K562 (cell line): ENCODE measurements around the gene SLC26A11. TPM values are rescaled to one million over a fixed set of nuclear protein-coding genes. Genes with fewer than 3 reads are reported as not detected.

Experiments used
- CHD2 ChIP-seq: IDR thresholded peaks from 2 replicates; pipeline ENCODE4 v1.6.1; 2011; ENCODE audit warnings: low read depth, low read length
- DPF2 ChIP-seq: fragments of 450-650 bp; IDR thresholded peaks from 2 replicates; pipeline ENCODE4 v1.6.1; 2016
- E2F6 ChIP-seq, 2 experiments: IDR thresholded peaks; 2 replicates each; pipeline ENCODE4 v1.6.1; 2011; ENCODE audit warnings: borderline replicate concordance in 1 of 2, control low read depth in 1 of 2, low read depth in 1 of 2, low read length in 1 of 2, mild to moderate bottlenecking in 1 of 2, mixed read lengths in 1 of 2, moderate library complexity in 1 of 2; ENCODE audit not compliant: insufficient read depth in 1 of 2, insufficient read length in 1 of 2, poor library complexity in 1 of 2, severe bottlenecking in 1 of 2; ENCODE audit errors: extremely low read depth in 1 of 2
- EP300 ChIP-seq: IDR thresholded peaks from 2 replicates; pipeline ENCODE4 v1.6.1; 2012; ENCODE audit warnings: low read length, improper control_type of control experiment
- ETS2 ChIP-seq: IDR thresholded peaks from 2 replicates; pipeline ENCODE4 v1.6.1; 2016; ENCODE audit warnings: borderline replicate concordance, missing genetic modification characterization, mild to moderate bottlenecking, moderate library complexity, missing compliant biosample characterization; ENCODE audit not compliant: poor library complexity, severe bottlenecking
- ETV5 ChIP-seq: sonication (generic); formaldehyde crosslinking; IDR thresholded peaks from 2 replicates; pipeline ENCODE4 v1.4.0; 2020; ENCODE audit warnings: low read depth, mild to moderate bottlenecking, missing genetic modification reagents
- FOSL1 ChIP-seq: fragments of 200-800 bp; sonication (Bioruptor generic); conservative IDR thresholded peaks from 2 replicates; pipeline ENCODE4 v1.6.1; 2016; ENCODE audit warnings: missing genetic modification characterization, missing compliant biosample characterization
- GATAD2B ChIP-seq: fragments of 450-650 bp; IDR thresholded peaks from 2 replicates; pipeline ENCODE4 v1.6.1; 2017; ENCODE audit warnings: mild to moderate bottlenecking, borderline replicate concordance
- HEY1 ChIP-seq: fragments of 250-450 bp; sonication (Bioruptor Pico); IDR thresholded peaks from 2 replicates; pipeline ENCODE4 v1.5.0; 2020; ENCODE audit warnings: mild to moderate bottlenecking, moderate library complexity, borderline replicate concordance
- KDM4B ChIP-seq, 2 experiments: fragments of 450-650 bp in 1 of 2; sonication (generic) in 1 of 2; IDR thresholded peaks; 2 replicates each; pipeline ENCODE4 v1.6.1; 2016 to 2017; ENCODE audit warnings: borderline replicate concordance in 2 of 2, antibody characterized with exemption in 1 of 2, low read depth in 1 of 2, mild to moderate bottlenecking in 1 of 2
- LCOR ChIP-seq: sonication (generic); formaldehyde crosslinking; IDR thresholded peaks from 2 replicates; pipeline ENCODE4 v1.8.0; 2022; ENCODE audit warnings: mild to moderate bottlenecking, missing genetic modification reagents
- MITF ChIP-seq: IDR thresholded peaks from 2 replicates; pipeline ENCODE4 v1.6.1; 2014; ENCODE audit warnings: antibody characterized with exemption
- RBM17 ChIP-seq: fragments of 200-400 bp; formaldehyde crosslinking; IDR thresholded peaks from 2 replicates; pipeline ENCODE4 v1.6.1; 2017; ENCODE audit warnings: low read depth, mild to moderate bottlenecking, low read length, borderline replicate concordance
- RCOR1 ChIP-seq, 2 experiments: IDR thresholded peaks; 2 replicates each; pipeline ENCODE4 v1.6.1; 2012; ENCODE audit warnings: low read depth in 2 of 2, low read length in 2 of 2, borderline replicate concordance in 1 of 2, improper control_type of control experiment in 1 of 2
- SLC30A9 ChIP-seq: fragments of 250-450 bp; sonication (Bioruptor Pico); IDR thresholded peaks from 2 replicates; pipeline ENCODE4 v1.8.0; 2022; ENCODE audit warnings: mild to moderate bottlenecking, moderate library complexity
- SMAD4 ChIP-seq: fragments of 250-450 bp; sonication (Bioruptor Pico); conservative IDR thresholded peaks from 2 replicates; pipeline ENCODE4 v1.8.0; 2021; ENCODE audit warnings: inconsistent platforms, mild to moderate bottlenecking, moderate library complexity
- SPI1 ChIP-seq: IDR thresholded peaks from 2 replicates; pipeline ENCODE4 v1.6.1; 2011; ENCODE audit warnings: low read depth, low read length, control low read depth, borderline replicate concordance
- TAF9B ChIP-seq: fragments of 450-650 bp; IDR thresholded peaks from 2 replicates; pipeline ENCODE4 v1.6.1; 2018; ENCODE audit warnings: mild to moderate bottlenecking; ENCODE audit not compliant: partially characterized antibody
- TCF3 ChIP-seq: sonication (generic); formaldehyde crosslinking; IDR thresholded peaks from 2 replicates; pipeline ENCODE4 v1.4.0; 2020; ENCODE audit warnings: mild to moderate bottlenecking, missing genetic modification reagents
- ZBED1 ChIP-seq: IDR thresholded peaks from 2 replicates; pipeline ENCODE4 v1.6.1; 2014
- ZNF124 ChIP-seq: sonication (generic); formaldehyde crosslinking; IDR thresholded peaks from 2 replicates; pipeline ENCODE4 v1.8.1; 2022; ENCODE audit warnings: missing genetic modification reagents
- ZNF174 ChIP-seq: fragments of 250-450 bp; sonication (Bioruptor Pico); IDR thresholded peaks from 2 replicates; pipeline ENCODE4 v1.4.0; 2020; ENCODE audit warnings: mild to moderate bottlenecking
- ZNF274 ChIP-seq: IDR thresholded peaks from 2 replicates; pipeline ENCODE4 v1.6.1; 2011; ENCODE audit warnings: low read depth, mild to moderate bottlenecking, low read length, moderate library complexity, borderline replicate concordance
- ZNF668 ChIP-seq: fragments of 250-450 bp; sonication (Bioruptor Pico); IDR thresholded peaks from 2 replicates; pipeline ENCODE4 v1.8.0; 2022; ENCODE audit warnings: mild to moderate bottlenecking, inconsistent platforms
- ZNF77 ChIP-seq: fragments of 250-450 bp; sonication (Bioruptor Pico); IDR thresholded peaks from 2 replicates; pipeline ENCODE4 v1.5.0; 2020
- polyA plus RNA-seq, 8 experiments: library from polyadenylated mRNA; depleted of rRNA in 4 of 8; stranded (reverse) in 5 of 8; unstranded in 3 of 8; fragments of >200 nt; fragmentation: Nextera tagmentation in 2 of 8; fragmentation: Illumina TruSeq in 1 of 8; extraction: Ambion mirVana in 2 of 8; extraction: Trizol in 1 of 8; gene quantifications; 2 replicates each; pipeline versions ENCODE4 v1.2.1 to v1.2.3, GENCODE V29; 2011 to 2014; ENCODE audit warnings: inconsistent platforms in 1 of 8, missing spikeins in 1 of 8
- total RNA-seq, 7 experiments: library from RNA; depleted of rRNA in 6 of 7; stranded (reverse); fragments of >200 nt in 6 of 7; fragmentation: Illumina TruSeq in 2 of 7; extraction: Trizol in 2 of 7; gene quantifications; 2 replicates each; pipeline versions ENCODE4 v1.2.1 to v1.2.3, GENCODE V29; 2011 to 2021; ENCODE audit warnings: low replicate concordance in 1 of 7
- TF ChIP-seq, protein P1 (sequence below): fragments of 250-450 bp; sonication (Bioruptor Pico); IDR thresholded peaks from 2 replicates; pipeline ENCODE4 v1.8.0; 2021; ENCODE audit warnings: mild to moderate bottlenecking, moderate library complexity

SLC26A11 gene
- total and polyA plus RNA-seq, 9 of the 15 experiments (the other 6 are each of a cell fraction or from before 2014, with no cell fraction given) = 0.06 to 3.1 (median 1.2) TPM; not detected in 1

- TF ChIP-seq E2F6 (IDR thresholded peaks at IDR 0.05; ENCODE audit: borderline replicate concordance in 1 of 2, extremely low read depth in 1 of 2, insufficient read depth in 1 of 2, insufficient read length in 1 of 2, low read depth in 1 of 2, low read length in 1 of 2, poor library complexity in 1 of 2, severe bottlenecking in 1 of 2) (peak in 1 of 2 experiments; percentile 35), ZNF124 (CRISPR knock-in tag) (no peak), TAF9B (no peak), ZNF274 (no peak), CHD2 (no peak), MITF (0 out of 2 replicates have a peak, but pooled peaks have one; percentile 37), LCOR (CRISPR knock-in tag) (no peak), SPI1 (peak; percentile 50; the same call in 1 of the 2 replicates), HEY1 (no peak), ZNF668 (CRISPR knock-in tag) (no peak), EP300 (peak; percentile 22; the same call in 1 of the 2 replicates), FOSL1 (peak; percentile 55; the same call in 1 of the 2 replicates), ETS2 (tag) (no peak), KDM4B (IDR thresholded peaks at IDR 0.05; ENCODE audit: borderline replicate concordance in 2 of 2, low read depth in 1 of 2) (no peak), SMAD4 (CRISPR knock-in tag) (no peak), SLC30A9 (CRISPR knock-in tag) (no peak), DPF2 (peak; percentile 45; the same call in 1 of the 2 replicates), ZNF77 (no peak), RCOR1 (IDR thresholded peaks at IDR 0.05; ENCODE audit: borderline replicate concordance in 1 of 2, low read depth in 2 of 2, low read length in 2 of 2) (peak; percentile 50 to 96), RBM17 (no peak), GATAD2B (no peak), ETV5 (CRISPR knock-in tag) (0 out of 2 replicates have a peak, but pooled peaks have one; percentile 23), TCF3 (CRISPR knock-in tag) (no peak), ZNF174 (CRISPR knock-in tag) (no peak), ZBED1 (0 out of 2 replicates have a peak, but pooled peaks have one; percentile 28)
- TF ChIP-seq, protein P1, sequence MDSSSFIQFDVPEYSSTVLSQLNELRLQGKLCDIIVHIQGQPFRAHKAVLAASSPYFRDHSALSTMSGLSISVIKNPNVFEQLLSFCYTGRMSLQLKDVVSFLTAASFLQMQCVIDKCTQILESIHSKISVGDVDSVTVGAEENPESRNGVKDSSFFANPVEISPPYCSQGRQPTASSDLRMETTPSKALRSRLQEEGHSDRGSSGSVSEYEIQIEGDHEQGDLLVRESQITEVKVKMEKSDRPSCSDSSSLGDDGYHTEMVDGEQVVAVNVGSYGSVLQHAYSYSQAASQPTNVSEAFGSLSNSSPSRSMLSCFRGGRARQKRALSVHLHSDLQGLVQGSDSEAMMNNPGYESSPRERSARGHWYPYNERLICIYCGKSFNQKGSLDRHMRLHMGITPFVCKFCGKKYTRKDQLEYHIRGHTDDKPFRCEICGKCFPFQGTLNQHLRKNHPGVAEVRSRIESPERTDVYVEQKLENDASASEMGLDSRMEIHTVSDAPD = no peak
These were observed 1.0 kb upstream of the SLC26A11 start (continued) for GRCh38 chr17:80219013-80219762.
